ENCODE results near the gene TGFBI.
A peak's percentile ranks its signal among the peaks of the same experiment; 100 is the strongest.

TGFBI gene

DNA sequence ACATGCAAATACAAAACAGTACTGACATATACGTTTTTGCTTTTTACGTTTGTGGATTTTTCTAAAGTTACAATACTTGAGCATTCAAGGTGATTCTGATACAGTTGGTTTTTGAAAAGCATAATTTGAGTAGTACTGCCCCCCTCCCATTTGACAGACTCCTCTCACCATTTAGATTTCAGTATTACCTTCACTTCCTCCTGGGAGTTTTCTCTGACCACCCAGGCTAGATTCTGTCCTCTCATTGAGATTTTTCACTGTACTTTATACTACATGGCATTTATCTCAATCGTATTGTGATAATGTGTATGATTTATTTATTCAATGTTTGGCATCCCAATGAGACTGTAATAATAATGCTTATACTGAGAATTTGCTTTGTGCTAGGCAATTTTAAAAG lies 71.1 kb downstream of the TGFBI start:
- no peak for DNase-seq

DNA sequence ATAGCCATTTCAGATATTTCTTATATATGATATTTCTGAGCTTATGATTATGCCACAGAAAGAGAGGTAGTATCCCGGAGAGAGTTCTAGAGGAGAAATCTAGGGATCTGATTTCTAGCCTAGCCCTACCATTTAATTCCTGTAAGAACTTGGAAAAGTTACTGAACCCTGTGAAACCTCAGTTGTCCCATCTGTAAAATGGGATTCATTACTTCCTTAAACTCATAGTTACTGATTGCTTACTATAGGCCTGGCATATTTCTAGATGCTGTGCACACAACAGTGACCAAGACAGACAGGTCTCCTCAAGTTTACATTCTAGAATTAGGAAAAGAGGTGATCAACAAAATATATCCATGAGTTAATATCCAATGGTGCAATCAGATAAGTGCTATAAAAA lies 73.1 kb downstream of the TGFBI start:
- DNase-seq: no peak

DNA sequence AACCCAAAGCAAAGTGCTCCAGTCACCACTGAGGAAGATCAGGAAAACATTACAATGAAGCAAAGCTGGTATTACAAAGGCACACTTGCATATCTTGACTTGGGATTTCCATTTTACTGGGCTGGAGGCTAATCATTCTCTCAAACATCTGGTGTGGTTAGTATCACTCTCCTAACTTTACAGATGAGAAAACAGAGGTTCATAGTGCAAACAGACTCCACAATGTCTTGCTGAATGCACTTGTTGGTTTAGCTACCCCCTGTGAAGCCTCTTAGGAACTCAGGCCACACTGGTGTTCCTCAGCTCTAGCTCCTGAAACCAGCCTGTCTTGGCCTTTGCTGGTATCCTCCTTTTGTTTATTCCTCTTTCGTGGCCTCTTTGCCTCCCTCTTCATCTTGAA lies 74.3 kb downstream of the TGFBI start:
- DNase-seq: no peak

DNA sequence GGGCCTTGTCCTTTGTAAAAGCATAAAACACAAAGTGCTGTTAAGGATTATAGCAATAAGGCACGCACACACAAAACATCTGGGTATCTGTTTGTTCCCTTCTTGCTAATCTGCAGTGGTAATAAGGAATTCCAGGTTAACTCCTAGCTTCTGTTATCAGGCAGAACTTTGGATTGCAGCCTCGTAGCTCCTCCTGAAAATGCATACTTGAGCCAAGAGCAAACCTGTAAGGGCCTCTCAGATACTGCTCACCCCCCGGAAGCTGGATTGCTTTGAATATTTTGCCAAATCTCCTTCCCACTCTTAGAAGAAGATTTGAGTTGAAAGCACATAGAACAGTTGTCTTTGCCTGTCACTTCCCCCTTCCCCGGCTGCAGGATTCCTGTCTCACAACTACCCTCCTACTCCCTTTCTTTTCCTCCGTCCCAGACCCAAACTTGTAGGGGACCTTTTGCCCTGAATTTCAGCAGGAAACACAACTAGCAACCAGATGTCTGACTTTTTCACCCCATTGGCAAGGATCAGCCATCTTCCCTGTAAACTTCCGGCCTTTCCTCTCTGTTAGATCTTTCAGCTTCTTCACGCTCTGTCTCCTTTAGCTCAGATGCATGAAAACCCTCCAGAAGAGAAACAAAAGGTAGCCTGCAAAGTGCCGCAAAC lies 75.6 kb downstream of the TGFBI start:
- DNase-seq: no peak

DNA sequence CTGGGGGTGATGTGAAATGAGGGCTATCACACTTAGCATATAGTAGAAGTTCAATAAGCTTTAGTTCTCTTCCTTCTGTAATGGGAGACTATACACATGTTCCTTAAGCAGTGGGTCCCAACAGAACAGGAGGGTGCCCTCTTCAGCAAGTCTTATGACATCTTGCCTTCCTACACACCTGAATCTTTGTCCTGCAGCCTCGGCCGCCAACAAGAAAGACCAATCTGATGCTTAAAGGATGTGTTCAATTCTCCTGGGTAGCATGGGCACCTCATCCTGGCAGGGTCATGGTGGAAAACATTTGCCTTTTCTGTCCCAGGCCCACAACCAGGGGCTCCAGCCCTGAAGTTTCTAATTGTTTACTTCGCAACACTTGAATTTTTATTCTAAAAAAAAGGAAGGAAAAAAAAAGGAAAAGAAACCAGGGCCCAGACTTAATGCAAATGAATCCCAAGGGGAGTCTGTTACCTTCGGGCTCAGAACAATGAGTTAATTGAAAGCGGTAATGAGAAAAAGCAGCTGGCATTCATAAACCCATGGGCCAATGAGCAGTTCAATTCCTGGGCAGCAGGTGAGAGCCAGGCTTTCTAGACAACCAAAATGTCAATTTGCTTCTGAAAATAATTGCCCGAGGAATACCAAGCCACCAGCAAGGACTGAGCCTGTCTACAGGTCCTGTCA lies 77.7 kb downstream of the TGFBI start:
- DNase-seq: peak; percentile 19

DNA sequence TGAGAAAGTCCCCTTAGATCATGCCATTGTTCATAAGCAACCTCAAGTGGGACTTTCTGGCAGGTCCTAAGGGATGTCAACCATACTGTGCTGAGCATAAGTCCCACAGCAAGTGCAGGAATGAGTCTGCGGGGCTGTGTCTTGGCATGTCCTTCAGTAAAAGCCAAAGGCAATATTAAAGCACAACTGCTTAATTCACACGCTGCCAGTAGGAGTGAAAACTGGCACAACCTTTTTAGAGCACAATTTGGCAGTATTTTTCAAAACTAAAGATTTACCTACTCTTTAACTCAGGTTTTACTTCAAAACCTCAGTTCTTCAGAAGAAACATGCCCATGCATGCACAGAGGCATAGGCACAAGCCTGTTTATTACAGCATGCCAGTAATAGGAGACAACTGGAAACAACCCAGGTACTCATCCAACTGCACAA lies 79.4 kb downstream of the TGFBI start:
- no peak for DNase-seq

DNA sequence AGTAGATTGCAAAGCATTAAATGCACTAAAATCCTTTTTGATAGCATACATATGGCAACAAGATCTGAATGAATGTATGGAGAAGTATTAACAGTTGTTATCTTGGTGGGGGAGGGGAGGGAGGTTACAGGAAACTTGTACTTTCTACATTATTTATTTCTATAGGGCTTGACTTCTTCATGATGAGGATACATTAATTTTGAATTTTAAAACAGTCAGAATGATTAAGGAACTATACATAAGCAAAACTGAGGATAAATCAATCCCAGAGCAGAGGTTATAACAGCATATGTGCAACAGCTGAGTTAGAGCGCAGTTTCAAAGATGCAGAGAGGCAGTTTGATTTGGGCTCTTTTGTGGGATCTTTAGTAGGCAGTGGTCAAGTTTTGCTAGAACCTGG lies 80.0 kb downstream of the TGFBI start:
- no peak for DNase-seq

DNA sequence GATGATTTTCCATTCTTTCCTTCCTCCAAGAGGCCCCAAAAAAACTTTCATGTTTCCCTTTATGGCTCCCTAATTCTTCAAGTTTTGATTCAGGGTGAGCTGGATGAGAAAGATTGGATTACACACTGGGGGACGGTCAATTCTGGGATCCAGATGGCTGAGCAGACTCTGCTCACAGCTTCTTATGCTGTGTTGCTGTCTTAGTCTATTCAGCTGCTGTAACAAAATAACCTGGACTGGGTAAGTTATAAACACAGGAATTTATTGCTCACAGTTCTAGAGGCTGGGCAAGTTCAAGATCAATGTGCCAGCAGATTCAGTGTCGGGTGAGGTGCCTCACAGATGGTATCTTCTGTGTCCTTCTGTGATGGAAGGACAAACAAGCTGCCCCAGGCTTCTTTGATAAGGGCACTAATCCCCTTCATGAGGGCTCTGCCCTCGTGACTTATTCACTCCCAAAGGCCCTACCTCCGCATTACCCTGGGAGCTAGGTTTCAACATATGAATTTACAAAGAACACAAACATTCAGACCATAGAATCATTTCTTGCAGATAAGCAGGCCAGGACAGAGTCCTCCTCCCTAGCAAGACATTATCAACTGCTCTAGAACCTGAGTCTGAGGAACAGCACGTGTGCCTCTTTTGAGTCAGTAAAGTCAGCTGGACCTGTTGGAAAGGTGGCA lies 80.8 kb downstream of the TGFBI start:
- no peak for DNase-seq
